Hematopoietic multipotent progenitor cell treated with erythropoietin and hydrocortisone succinate and interleukin-3 and kit ligand, for 6 days (in vitro differentiated cells): ENCODE data around the gene OR6C4.
"Not testable (repeated sequence)": the region's sequence is repeated elsewhere in the genome, so short reads cannot be mapped to it uniquely, and the experiment has no call there.

ENCODE experiments used
- DNase-seq: peaks from one replicate; pipeline ENCODE4 v3.0.0-alpha.2; 2015

Gene OR6C4

DNA sequence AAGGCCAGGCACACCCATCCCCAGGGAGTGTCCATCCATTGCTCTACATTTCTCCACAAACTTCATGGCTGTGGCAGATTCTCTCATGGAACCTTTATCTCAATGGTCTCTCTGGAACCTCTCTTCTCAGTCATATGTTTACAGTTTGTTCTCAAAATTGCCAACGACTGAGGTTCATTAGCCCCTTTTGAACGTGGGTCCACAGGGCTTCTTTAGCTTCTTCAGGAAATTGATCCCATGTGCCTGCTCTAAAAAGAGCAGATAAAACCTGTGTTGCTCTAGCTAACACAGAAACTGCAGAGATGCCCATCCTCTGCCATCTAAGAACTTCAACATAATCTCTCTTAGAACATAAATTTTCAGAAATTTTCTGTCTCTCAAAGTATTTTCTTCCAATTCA, at the start of gene OR6C4:
TSS of gene OR6C4 (plus strand) at position 301 of the 400 bp plus-strand sequence. CDS start 1,625 bp downstream, outside the sequence.
- no peak for DNase-seq

GRCh38 chr12:55499810-55500252, 49.6 kb upstream of the OR6C4 start:
- peak; percentile 78 for DNase-seq

DNA sequence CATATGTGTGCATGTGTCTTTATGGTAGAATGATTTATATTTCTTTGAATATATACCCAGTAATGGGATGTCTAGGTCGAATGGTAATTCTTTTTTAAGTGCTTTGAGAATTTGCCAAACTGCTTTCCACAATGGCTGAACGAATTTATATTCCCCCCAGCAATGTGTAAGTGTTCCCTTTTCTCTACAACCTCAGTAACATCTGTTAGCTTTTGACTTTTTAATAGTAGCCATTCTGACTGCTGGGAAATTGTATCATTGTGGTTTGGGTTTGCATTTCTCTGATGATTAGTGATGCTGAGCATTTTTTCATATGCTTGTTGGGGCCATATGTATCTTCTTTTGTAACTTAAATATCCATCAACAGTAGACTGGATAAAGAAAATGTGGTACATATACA, 47.8 kb upstream of the OR6C4 start:
- DNase-seq = no peak

GRCh38 chr12:55515696-55516095, 33.7 kb upstream of the OR6C4 start:
- peak; percentile 11 for DNase-seq

GRCh38 chr12:55516391-55516790, 33.0 kb upstream of the OR6C4 start:
- DNase-seq = peak; percentile 11

GRCh38 chr12:55548235-55548634, 1.2 kb upstream of the OR6C4 start:
- DNase-seq = peak; percentile 6

GRCh38 chr12:55548756-55549155, 646 bp upstream of the OR6C4 start:
- DNase-seq = peak; percentile 52

DNA sequence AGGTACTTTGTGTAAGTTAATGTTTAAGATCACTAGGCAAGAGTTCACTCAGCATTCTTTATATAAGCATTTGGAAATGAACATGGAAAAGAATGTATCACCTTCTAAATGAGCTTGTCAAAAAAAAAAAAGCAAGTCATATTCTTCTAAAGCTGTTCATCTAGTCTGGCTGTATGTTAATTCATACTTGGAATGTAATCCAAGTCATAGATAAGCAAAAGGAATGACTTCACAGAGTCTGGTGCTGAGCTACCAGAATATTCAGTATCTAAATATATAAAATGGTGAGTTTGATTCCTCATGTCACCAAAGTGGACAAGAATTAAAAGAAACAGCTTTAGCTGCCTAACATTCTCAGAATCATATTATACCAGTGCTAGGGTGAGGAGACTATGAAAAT, 4.9 kb downstream of the OR6C4 start:
- DNase-seq = no peak

GRCh38 chr12:55570060-55570459, 20.7 kb downstream of the OR6C4 start:
- not testable (repeated sequence) for DNase-seq

DNA sequence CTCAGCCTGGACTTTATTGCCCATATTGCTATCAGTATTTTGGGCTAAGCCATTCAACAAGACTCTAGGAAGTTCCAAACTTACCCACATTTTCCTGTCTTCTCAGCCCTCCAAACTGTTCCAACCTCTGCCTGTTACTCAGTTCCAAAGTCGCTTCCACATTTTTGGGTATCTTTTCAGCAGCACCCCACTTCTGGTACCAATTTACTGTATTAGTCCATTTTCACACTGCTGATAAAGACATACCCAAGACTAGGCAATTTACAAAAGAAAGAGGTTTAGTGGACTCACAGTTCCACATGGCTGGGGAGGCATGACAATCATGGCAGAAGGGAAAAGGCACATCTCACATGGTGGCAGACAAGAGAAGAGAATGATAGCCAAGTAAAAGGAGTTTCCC, 21.3 kb downstream of the OR6C4 start:
- not testable (repeated sequence) for DNase-seq

- no peak for DNase-seq
Measured at GRCh38 chr12:55572168-55572567, 22.8 kb downstream of the OR6C4 start, which contains the start of gene OR2AP1. TSS of gene OR2AP1 (plus strand) at chr12:55572468. CDS start at chr12:55574415, 1,947 bp downstream.

DNA sequence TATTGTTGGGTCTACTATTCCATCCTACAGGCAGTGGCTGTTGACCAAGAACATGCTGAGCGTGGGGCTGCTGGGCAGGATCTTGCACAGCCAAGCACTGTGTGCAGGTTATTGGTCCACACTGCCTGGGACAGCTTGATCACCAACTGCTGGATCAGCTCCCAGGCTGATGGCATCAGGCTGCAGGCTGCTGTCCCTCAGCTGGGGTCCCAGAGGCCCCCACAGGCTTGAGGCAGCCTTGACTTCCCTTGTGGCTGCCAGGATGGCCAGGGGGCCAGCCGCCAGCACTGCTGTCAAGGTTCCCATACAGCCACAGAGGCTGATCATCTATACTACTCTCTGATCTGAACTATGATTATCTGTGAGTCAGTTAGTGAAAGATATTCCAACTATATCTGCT, 32.7 kb downstream of the OR6C4 start:
- DNase-seq = no peak

GRCh38 chr12:55585817-55586216, 36.4 kb downstream of the OR6C4 start:
- no peak for DNase-seq

- DNase-seq = not testable (repeated sequence)
Measured at GRCh38 chr12:55590152-55590551, 40.8 kb downstream of the OR6C4 start.
